ENCODE results near the gene RAB2B.
"Not testable (repeated sequence)": the region's sequence is repeated elsewhere in the genome, so short reads cannot be mapped to it uniquely, and the experiment has no call there.

The RAB2B gene

DNA sequence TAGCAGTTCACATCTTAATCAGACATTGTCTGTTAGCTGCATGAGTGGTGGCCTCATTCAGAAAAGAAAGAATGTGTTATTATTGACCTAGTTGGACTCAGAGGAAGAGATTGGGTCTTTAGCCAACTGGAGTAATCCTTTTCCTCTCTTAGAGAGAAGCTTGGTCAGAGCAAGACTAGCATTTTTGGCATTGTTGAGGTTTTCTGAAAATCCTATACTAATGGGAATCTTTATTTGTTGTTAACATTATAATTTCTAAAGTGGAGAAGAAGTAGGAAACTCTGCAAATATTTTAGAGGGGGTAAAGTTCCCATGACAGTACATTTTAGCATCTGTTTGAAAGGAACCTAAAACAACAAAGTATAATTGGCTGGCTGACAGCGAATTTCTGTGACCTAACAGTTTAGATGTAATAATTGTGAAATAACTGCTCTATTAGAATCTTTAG is 9.9 kb upstream of the RAB2B start:
- no peak for DNase-seq

DNA sequence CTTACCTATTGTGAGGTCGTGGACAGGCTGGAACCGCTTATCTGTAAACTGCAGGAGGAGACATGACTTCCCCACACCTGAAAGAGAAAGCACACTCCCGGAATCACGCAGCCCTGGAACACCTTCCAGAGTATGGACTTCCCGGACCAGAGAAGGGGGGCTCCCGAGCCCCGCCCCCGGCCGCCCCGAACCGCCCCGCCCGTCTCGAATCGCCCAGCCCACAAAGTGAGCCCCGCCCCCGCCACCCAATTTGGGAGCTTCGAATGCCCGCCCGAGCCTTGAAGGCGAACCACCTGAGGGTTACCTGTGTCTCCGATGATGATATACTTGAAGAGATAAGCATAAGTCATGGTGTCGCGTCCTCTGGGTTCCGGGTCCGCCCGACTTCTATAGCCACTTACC is 235 bp downstream of the RAB2B start:
- peak; percentile 90 for DNase-seq

DNA sequence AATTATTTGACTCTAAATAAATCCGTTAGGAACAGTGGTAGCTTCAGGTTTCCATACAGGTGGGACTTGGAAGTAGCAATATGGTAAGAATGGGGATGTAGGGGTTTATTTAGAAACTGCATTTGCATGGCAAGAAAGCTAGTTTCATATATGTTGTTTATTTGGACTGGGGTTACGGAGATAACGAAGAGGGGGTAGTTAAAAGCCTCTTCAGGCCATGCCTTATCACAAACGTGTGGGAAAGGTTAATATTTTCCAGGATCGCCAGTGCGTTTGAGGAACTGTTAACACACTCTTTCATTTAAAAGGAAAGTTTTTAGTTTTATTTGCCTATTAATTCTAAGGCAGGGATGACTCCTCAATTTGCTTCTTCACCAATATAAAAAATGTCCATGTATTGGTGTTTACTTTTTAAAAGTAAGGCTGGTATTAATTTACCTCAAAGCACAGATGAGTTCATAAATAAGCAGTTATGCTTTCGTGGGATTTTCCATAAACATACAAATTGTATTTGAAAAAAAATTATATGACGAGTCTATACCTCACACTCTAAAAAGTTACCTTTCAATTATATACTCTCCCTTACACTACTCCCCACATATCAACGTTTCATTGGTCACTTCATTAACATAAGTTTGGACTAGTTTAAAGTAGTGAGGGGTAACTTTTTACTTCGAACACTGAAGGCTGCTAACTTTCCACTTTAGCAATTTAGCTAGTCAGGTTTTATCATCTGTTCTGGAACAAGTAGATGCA is 814 bp downstream of the RAB2B start:
- no peak for DNase-seq

DNA sequence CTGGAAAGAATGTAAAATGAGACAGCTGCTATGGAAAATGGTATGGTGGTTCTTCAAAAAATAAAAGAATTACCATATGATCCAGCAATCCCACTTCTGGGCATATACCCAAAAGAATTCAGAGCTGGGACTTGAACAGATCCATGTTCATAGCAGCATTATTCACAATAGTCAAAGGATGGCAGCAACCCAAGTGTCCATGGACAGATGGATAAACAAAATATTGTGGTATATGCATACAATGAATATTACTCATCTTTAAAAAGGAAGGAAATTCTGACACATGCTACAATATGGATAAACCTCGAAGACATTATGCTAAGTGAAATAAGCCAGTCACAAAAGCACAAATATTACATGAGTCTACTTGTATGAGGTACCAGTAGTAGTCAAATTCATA is 9.1 kb downstream of the RAB2B start:
- DNase-seq = no peak

DNA sequence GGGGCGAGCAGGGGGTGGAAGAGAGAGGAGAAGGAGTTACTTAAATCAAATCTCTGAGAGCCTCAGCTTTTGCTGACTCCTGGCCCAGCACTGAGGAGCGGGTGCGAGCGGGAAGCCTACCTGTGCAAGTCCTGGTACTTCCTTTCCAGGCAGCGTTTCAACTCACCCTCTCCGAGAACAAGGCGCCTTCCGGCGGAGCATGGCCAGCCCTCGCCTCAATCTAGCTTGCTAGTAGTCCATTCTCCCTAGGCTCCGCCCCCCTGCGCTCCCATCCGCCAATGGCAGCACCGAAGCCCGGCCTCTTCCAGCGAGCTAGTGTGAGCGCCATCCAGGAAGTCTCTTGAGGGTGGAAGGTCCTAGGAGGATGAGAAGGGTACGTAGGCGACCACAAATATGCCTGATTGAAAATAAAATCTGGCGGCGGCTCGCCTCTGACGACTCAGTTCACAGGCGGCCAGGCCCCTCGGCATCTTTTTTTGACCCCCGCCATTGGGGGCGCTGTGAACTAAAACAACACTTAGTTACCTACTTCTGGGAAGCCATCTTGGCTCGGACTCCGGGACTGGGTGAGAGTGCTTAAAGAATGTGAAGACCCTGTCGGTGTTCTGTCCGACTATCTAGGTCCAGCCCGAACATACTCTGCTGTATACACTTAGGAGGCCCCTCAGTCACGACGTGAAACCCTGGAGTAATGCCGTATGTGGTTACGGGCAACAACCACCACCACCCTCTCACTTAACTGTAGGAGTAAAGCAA is 20.7 kb downstream of the RAB2B start, which contains the start of gene CHD8:
CHD8 (minus strand) TSS at position 212 of the 756 bp plus-strand sequence. CDS start 24,480 bp downstream, outside the sequence.
- DNase-seq = peak; percentile 99

DNA sequence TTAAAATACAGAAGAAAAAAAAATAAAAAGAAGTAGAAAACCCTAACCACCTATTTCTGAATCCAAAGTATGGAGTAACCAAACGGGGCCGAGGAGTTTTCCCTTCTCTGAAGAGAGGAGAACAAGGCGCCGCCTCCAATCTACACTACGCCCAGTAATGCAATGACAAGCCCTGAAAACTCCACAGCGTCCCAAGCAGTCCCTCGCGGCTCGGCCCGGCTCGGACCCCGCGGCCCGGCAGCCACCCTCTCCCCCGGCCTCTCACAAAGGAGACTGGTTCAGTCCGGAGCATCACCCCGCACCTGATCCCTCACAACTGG is 21.2 kb downstream of the RAB2B start:
- DNase-seq = no peak

DNA sequence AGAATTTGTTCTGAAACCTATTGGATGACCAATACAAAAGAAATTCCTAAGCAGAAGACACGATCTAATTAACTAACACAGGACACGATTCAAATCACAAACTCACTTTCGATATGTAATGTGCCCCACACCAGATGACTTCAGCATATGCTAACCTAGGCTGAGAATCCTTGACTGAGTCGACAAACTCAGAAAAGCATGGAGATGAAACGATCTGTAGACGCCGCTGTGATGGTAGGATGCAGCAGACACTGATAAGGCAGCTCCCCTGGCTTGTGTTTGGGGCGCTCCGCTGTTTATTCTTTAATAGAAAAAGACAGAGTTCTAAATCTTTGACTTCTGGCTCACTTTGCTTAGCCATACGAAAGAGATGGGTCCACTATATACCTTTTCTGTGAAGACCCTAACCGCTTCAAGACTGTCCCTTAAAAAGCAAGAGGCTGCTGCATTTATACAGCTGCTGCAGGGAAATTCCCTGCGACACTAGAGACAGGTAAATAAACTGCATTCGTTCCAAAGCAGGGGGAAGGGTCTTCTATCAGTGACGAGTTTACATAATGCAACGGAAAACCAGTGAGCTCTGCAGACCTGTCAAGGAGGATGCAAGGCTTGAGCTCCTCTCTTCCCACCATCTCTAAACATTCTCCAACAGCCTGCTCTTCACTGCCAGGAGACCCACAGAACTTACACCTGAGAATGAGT is 21.8 kb downstream of the RAB2B start:
- no peak for DNase-seq

DNA sequence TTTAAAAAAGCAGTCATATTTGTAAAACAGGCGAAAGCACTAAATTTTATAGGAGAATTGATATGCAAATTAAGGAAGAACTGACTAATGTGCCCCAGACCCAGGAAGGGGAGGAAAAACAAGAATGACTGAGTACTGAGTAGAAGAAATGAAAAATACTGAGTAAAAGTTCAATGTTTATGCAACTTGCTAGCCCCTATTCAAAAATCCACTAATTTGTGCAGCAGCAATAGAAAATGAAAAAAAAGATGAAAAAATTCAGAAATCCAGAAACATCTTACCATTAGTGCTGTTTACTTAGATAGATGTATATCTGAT is 26.9 kb downstream of the RAB2B start:
- DNase-seq = no peak

DNA sequence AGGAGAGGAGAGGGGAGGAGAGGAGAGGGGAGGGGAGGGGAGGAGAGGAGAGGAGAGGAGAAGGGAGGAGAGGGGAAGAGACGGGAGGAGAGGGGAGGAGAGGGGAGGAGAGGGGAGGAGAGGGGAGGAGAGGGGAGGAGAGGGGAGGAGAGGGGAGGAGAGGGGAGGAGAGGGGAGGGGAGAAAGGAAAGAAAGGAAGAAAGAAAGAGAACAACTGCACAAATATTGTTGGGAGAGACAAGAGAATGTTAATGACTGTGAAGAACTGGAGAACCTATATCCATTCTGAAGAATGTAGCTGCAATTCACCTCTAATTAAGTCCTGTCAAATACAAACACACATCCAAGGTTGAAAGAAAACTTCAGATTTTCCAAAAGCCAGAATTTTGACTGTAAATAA is 34.1 kb downstream of the RAB2B start:
- not testable (repeated sequence) for DNase-seq

DNA sequence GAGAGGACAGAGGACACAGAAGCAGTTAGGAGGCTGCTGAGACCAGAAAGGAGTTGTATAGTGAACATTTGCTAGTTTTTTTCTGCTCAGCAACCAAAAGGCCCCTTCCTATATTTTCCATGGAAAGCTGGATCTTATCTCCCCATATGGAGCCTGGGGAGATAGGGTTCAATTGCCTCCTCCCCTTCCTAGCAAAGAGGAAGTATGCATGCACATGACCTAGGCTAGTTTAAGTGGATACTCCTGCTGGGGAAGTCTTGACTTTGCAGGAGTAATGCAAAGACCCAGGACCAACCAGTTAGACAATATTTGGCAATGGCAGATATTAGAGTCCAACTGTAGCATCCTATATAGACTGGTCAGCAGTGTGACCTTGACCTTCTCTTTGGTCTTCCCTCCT is 35.9 kb downstream of the RAB2B start:
- DNase-seq = no peak

DNA sequence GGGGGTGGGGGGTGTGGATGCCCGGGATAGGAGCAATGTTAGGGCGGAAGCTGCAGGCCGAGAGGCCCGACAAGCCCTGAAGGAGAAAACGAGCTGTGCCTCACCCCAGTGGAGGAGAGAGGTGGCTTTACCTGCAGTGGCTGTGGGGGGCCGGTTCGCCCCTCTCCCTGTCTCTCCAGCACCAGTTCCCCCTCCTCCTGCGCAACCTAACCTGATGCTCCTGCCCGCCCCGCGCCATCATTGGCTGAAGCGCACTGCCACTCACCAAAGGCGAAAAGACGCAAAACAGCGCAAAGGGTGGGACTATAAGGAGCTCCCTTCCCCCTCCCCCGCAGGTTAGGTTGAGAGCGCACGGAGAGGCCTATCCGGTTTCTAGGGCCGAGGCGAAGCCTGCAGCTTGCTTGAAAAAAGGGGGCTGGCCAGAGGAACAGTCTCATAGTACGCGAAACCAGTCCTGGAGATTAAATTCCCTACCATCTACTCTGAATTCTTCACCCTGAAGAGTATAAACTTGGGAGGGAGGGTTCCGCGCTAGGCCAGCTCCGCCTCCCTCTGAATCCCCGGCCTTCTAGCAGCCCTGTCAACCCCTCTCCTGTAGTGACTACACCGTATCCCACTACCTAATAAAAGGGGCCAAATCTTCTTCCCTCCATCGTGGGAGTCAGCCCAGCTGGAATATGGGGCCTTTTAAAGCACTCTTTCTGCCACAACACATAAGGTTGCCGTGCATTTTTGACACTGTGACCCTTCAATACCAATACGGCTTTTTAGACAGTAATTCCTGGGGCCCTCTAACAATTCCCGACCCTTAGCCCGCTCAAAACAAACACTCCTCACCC is 39.5 kb downstream of the RAB2B start:
- DNase-seq = peak; percentile 99

DNA sequence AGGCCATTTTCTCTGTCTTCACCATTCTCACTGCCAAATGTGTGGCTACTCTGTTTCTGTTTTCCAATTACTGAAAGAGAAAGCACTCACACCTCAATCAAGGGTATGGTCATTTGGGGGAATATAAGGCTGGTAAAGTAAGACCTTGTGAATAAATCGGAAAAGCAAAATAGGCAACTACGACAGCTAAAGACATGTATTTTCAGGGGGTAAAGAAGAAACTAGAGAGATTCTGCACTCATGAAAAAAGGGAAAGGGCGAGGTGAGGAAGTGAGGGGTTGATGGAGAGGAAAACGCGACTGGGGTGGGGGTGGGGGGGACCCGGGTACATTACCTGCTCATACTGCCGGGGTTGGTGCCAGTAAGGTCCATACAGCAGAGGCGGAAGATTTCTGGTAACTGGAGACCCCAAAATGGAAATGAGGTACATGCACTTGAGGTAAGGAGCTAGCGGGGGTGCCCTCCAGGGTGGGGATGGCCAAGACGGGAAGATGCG is 40.1 kb downstream of the RAB2B start:
- DNase-seq = no peak

DNA sequence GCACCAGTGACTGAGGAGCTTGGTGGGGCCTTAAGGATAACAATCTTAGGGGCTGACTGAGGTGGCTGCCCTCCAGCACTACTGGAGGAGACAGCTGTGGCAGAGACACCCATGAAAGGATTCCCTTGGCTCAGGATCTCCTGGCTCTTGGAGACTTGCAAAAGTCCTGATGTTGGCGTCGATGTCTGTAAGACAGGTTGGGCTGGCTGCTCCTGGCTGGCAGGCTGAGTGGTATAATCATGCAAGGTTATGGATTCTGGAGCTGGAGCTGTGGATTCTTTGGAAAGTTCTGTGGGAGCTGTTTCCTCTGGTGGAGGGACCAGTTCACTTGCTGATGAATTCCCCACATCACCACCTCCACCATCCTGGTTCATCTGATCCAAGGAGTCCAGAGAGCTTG is 45.6 kb downstream of the RAB2B start:
- DNase-seq = no peak

DNA sequence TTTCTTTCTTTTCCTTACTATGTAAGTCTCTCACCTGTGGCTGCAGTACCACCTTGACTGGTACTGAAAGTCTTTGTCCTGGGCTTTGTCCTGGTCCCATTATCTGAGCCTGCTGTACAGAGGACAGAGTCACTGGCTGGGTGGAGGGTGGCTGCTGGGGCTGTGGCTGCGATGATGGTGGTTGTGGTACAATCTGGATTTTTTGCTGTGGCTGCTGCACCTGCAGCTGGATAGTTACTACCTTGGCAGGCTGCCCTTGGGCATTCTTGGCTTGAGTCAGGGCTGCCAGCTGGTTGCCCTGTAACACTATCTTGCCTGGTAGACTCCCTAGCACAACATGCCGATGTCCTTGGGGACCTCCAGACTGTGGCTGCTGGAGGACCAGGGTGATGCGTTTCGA is 47.8 kb downstream of the RAB2B start:
- DNase-seq = peak; percentile 49

DNA sequence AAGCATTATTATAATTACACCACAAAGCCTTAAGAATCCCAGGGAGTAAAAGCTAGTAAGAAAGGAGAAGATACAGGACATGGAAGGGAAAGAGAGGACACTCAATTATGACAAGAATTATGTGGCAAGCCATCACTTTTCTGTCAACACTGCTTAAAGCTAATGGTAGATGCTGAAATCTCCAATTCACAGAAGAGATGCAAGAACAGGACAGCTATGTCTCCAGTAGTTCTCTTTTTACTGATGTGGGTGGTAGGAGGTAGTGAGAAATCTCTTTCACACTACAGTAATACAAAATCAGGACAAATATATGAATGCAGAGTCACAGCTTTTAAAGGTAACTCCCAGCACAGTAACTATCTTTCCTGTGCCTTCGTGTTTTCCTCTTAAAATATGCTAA is 50.1 kb downstream of the RAB2B start:
- no peak for DNase-seq

DNA sequence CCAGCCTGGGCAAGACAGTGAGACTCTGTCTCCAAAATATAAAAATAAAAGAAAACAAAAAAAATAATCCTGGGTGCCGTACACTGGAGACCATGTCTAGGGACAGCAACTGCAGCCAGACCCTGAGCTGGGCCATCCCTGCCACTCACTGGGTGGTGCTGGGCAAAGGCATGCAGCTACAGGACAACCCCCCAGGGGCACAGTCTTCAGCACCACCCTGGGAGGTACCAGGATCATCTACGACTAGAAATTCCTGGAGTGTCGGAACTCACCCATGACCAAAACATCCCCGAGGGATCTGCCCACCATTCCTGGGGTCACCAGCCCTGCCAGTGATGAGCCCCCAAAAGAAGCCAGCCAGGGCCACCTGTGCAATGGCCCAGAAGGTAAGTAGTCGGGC is 57.2 kb downstream of the RAB2B start:
- no peak for DNase-seq

DNA sequence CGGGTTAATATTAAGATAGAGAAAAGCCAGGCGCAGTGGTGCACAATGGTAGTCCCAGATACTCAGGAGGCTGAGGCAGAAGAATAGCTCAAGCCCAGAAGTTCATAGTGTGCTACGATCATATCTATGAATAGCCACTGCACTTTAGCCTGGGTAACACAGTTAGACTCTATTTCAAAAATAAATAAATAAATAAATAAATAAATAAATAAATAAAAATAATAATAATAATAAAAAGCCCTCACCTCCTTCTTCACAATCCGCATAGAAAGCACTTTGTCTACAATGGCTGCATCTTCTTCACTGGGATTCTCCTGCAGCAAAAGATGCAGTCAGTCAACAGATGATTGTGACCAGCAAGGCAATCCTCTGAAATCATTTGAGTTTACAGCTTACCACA is 61.4 kb downstream of the RAB2B start:
- DNase-seq = no peak

DNA sequence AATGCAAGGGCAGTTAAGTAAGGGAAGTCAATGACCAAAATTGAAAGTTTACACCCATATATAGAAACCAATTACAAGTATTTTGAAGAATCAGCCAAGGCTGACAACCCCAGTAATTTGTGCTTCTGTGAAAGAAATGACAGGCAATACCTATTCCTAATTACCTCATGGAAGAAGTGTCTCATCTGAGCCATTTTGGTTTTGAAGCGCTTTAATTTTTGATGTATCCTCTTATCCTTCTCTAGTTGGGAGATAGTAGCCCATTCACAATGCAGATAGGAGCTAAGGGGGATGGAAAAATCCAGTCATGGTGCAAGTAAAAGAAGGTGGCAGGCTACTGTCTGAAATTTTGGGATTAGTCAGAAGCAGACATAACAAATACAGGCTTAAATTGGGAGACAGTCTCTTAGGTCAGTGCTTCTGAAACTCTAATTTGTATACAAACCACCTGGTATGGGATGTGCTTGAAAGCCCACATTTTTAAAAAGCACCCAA is 62.6 kb downstream of the RAB2B start:
- DNase-seq = no peak

All from right forelimb (tissue), 1 donor.